Measurements from ENCODE around the gene TBKBP1. TPM values are rescaled to one million over a fixed set of nuclear protein-coding genes. Genes with fewer than 3 reads are reported as not detected.
A peak's percentile ranks its signal among the peaks of the same experiment; 100 is the strongest.

Gene TBKBP1
- polyA plus RNA-seq, 3 donors = 0.22 to 7.7 (median 0.45) TPM

DNA sequence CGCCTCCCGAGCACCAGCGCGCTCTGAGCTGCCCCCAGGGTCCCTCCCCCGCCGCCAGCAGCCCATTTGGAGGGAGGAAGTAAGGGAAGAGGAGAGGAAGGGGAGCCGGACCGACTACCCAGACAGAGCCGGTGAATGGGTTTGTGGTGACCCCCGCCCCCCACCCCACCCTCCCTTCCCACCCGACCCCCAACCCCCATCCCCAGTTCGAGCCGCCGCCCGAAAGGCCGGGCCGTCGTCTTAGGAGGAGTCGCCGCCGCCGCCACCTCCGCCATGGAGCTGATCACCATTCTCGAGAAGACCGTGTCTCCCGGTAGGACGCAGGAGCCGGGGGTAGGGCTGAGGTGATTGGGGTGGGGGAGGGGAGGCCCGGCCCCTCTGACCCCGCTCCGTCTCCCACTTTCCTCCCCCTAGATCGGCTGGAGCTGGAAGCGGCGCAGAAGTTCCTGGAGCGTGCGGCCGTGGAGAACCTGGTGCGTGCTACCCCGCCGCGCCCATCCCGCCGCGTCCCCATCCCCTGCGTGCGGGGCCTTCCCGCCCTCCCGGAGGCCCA, 43.9 kb upstream of the TBKBP1 start:
- peak overlapping the region; percentile 61 for H2AFZ ChIP-seq (ENCODE audit: insufficient read depth, low read depth, low read length, poor library complexity, severe bottlenecking)
- peak overlapping the region; percentile 77 to 92 (median 90) for H3K4me3 ChIP-seq (replicated peaks in 1 of 3; ENCODE audit: low read depth in 2 of 3, low read length in 3 of 3)
- H3K79me2 ChIP-seq (ENCODE audit: insufficient read depth, low read length) = peaks cover 70% of the 10 kb centered on the region
- peak overlapping the region; percentile 97 for H3K4me2 ChIP-seq (replicated peaks; ENCODE audit: extremely low read depth, low read length, poor library complexity, severe bottlenecking)
- H3K27me3 Mint-ChIP-seq (ENCODE audit: low read depth in 3 of 3) = peaks cover 0 to 2% (median 0%) of the 10 kb centered on the region in 3 donors
- peak overlapping the region; percentile 78 to 99 (median 93) for H3K27ac Mint-ChIP-seq
- peak overlapping the region; percentile 89 to 90 for H3K4me3 Mint-ChIP-seq
- peaks cover 31 to 37% of the 10 kb centered on the region in 2 donors for H3K36me3 ChIP-seq (replicated peaks in 1 of 2; ENCODE audit: control insufficient read depth in 1 of 2, insufficient read depth in 2 of 2, low read length in 2 of 2)
- H3K4me1 ChIP-seq (ENCODE audit: control insufficient read depth in 1 of 2, insufficient read depth in 2 of 2, low read length in 2 of 2) = peaks cover 59 to 79% of the 10 kb centered on the region in 2 donors
- peak overlapping the region; percentile 59 to 89 for H3K27ac ChIP-seq (ENCODE audit: low read depth in 1 of 2, low read length in 2 of 2)
- peaks cover 58% of the 10 kb centered on the region for H3K4me1 Mint-ChIP-seq
- H3K9me3 Mint-ChIP-seq = no peaks in the 10 kb centered on the region
- intact Hi-C loops (cut with micrococcal nuclease) = no loop called here
- no peak for TF ChIP-seq CTCF (IDR thresholded peaks at IDR 0.05)
- H3K27me3 ChIP-seq (ENCODE audit: control insufficient read depth in 2 of 2, insufficient read depth in 2 of 2, low read length in 2 of 2) = no peaks in the 10 kb centered on the region
- H4K20me1 ChIP-seq (ENCODE audit: insufficient read depth, low read length) = peaks cover 45% of the 10 kb centered on the region
- peak in 1 of 3 donors; percentile 42 for DNase-seq
- H3K9ac ChIP-seq (ENCODE audit: insufficient read depth, low read length, poor library complexity, severe bottlenecking) = peak overlapping the region; percentile 46
- peaks cover 29 to 36% of the 10 kb centered on the region in 2 donors for H3K36me3 Mint-ChIP-seq
- 0% methylated on average over 12 of the region's 48 CpGs for WGBS (ENCODE audit: insufficient coverage)
- H3K9me3 ChIP-seq (replicated peaks in 1 of 2; ENCODE audit: control insufficient read depth in 1 of 2, insufficient read depth in 1 of 2, low read length in 2 of 2) = no peaks in the 10 kb centered on the region

GRCh38 chr17:47650525-47651522, 43.1 kb upstream of the TBKBP1 start:
- Histone ChIP-seq H3K36me3 (replicated peaks in 1 of 2; ENCODE audit: control insufficient read depth in 1 of 2, insufficient read depth in 2 of 2, low read length in 2 of 2) (peaks cover 38 to 45% of the 10 kb centered on the region in 2 donors), H3K27me3 (ENCODE audit: control insufficient read depth in 2 of 2, insufficient read depth in 2 of 2, low read length in 2 of 2) (no peaks in the 10 kb centered on the region), H3K4me2 (replicated peaks; ENCODE audit: extremely low read depth, low read length, poor library complexity, severe bottlenecking) (peak overlapping the region; percentile 97), H3K27ac (ENCODE audit: low read depth in 1 of 2, low read length in 2 of 2) (peak overlapping the region; percentile 50 to 66), H3K9me3 (replicated peaks in 1 of 2; ENCODE audit: control insufficient read depth in 1 of 2, insufficient read depth in 1 of 2, low read length in 2 of 2) (no peaks in the 10 kb centered on the region), H3K79me2 (ENCODE audit: insufficient read depth, low read length) (peaks cover 74% of the 10 kb centered on the region), H2AFZ (ENCODE audit: insufficient read depth, low read depth, low read length, poor library complexity, severe bottlenecking) (peak overlapping the region; percentile 61), H3K4me3 (replicated peaks in 1 of 3; ENCODE audit: low read depth in 2 of 3, low read length in 3 of 3) (peak overlapping the region; percentile 77 to 92 (median 90)), H4K20me1 (ENCODE audit: insufficient read depth, low read length) (peaks cover 53% of the 10 kb centered on the region), H3K4me1 (ENCODE audit: control insufficient read depth in 1 of 2, insufficient read depth in 2 of 2, low read length in 2 of 2) (peaks cover 51 to 71% of the 10 kb centered on the region in 2 donors), H3K9ac (ENCODE audit: insufficient read depth, low read length, poor library complexity, severe bottlenecking) (peak overlapping the region; percentile 59)
- Mint-ChIP-seq H3K36me3 (peaks cover 37 to 44% of the 10 kb centered on the region in 2 donors), H3K9me3 (no peaks in the 10 kb centered on the region), H3K27ac (peak overlapping the region; percentile 77 to 93 (median 82)), H3K4me1 (peaks cover 54% of the 10 kb centered on the region), H3K4me3 (peak overlapping the region; percentile 90 to 93), H3K27me3 (ENCODE audit: low read depth in 3 of 3) (peaks cover 0 to 2% (median 0%) of the 10 kb centered on the region in 3 donors)
- under 1% methylated on average over 29 of the region's 39 CpGs for WGBS (ENCODE audit: insufficient coverage)
- intact Hi-C loops (cut with micrococcal nuclease) = no loop called here
- peak; percentile 90 to 94 (median 91) for DNase-seq
- no peak for TF ChIP-seq CTCF (IDR thresholded peaks at IDR 0.05)
